GM19468 (cell line): ENCODE data around the gene LLPH.

ENCODE experiments used
- ATAC-seq: cut with Tn5 transposase; IDR thresholded peaks from one replicate; pipeline ENCODE4 v1.9.1; 2021; ENCODE audit warnings: mild to moderate bottlenecking, moderate library complexity, moderate number of reproducible peaks; ENCODE audit not compliant: unreplicated experiment; ENCODE audit errors: extremely low read depth

LLPH gene

DNA sequence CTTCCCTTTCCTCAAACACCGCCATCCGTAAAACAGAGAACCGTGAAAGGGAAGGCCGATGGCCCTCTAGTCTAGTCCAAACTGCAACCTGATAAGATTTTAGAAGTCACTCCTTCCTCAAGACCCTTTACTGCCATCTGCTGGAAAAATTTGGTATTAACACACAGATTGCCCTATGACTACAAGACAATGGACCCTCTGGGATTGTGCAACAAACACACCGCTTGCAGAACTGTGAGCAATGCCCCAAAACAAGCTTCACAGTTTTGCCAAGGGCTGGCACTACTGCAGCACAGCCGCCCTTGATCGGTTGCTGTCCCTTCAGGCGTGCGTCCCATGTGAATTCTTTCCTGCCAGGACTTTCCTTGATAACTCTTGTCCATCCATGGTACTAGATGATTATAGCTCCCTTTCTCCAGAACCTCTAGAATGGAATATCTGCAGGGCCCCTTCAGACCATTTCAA is 23.1 kb downstream of the LLPH start:
- peak; percentile 92 for ATAC-seq

- ATAC-seq, result no peak
Measured at GRCh38 chr12:66103016-66103913, 27.3 kb downstream of the LLPH start.

DNA sequence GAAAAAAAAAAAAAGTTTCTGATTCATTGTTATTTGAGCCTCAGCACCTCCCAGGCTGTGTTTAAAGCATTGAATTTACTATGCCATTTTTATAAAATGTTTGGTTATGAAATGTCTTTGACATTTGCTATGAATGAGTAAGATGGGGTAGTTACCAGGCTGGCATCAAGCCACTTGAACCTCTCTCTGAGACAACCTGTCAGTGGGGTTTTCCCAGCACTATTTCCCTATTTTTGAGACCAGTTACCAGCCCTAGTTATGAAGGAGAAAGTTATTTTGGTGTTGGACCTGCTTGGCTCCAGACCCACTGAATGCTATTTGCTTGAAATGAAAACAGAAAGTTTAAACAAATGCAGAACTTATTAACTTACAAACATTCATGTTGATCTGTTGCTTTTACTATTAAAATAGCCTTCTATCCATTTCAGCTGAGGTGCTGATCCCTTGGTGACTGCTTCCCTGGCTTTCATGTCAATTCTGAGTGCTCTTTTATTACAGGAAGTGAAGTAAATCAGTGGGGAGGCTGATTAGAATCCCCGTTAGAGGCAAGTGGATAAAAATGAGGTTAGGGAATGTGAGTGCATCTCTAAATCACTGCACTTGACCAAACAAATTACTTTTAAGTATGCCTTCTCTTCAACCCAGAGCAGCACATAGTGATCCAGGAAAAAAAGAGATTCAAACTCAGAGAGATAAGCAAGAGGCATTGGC is 37.8 kb downstream of the LLPH start:
- no peak for ATAC-seq

GRCh38 chr12:66090157-66090556 is 40.4 kb downstream of the LLPH start:
- ATAC-seq, result no peak

DNA sequence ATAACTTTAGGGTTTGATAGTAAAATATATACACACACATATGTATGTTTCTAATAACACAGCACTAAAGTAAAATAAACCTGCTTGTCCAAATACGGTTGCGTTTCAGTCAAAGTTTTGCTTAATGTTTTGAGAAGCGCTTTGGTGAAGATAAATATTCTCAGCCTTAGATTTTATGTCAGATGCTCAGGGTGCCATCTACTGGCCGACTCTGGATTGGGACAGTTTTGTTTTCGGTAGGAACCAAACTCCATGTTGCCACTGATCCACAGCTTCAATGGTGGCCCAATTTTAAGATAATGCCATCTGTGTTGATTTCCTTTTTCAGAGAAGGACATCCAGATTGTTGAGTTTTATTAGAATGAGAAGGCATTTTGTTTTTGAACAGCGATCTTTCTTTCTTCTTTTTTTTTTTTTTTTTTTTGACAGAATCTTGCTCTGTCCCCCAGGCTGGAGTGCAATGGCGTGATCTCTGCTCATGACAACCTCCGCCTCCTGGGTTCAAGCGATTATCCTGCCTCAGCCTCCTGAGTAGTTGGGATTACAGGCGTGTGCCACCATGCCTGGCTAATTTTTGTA is 43.1 kb downstream of the LLPH start:
- ATAC-seq, result peak; percentile 33

DNA sequence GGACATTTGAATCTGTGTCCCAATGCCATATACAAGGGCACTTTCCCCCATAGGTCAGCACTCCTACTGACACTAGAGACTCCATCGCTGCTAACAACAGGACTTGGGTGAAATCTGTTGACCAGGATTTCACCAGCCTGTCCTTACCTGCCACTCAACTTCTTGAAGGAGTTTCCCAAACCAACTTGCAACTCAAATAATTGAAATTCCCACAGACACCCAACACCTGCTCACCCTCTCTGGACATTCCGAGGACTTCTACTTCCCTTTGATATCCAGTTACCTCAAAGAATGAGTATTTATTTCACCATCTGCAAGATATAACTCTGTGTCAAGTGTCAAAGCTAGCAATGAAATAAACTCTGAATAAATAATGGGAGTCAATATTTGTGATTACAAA is 44.6 kb downstream of the LLPH start:
- no peak for ATAC-seq

DNA sequence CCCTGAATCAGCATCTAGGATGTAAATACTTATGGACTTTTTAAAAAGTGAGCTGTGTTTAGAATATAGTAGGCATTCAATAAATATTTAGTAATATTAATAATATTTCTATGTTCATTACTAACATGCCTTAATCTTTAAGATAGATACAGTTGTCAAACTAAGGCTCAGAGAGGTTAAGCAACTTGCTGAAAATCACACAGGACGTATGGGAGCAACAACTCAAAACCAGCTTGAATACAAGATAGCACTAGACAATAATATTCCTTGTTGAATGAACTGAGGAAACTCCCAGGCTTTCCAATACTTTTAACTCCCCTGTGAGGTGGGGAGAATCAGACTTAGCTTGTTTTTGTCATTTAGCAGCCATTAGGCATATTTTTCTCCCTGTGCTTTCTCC is 45.3 kb downstream of the LLPH start:
- no peak for ATAC-seq

DNA sequence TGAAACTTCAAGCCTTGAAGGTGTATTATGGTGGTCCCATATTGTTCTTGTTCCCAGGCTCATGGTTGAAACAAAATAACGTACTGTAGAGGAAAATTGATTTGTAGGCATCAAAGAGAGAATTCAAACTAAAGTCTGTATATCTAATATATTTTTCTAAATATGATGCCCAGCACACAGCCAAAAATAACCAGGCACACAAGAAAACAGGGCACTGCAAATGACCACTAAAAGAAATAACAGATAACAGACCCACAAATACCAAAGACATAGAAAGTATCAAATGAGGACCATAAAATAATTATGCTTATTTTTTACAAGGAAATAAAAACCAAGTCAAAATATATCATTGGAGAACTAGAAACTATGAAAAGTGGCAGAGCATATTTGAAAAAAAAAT is 46.8 kb downstream of the LLPH start:
- ATAC-seq, result no peak

- no peak for ATAC-seq
Measured at GRCh38 chr12:66082744-66083143, 47.8 kb downstream of the LLPH start.

- ATAC-seq, result no peak
Measured at GRCh38 chr12:66080791-66081190, 49.8 kb downstream of the LLPH start.

DNA sequence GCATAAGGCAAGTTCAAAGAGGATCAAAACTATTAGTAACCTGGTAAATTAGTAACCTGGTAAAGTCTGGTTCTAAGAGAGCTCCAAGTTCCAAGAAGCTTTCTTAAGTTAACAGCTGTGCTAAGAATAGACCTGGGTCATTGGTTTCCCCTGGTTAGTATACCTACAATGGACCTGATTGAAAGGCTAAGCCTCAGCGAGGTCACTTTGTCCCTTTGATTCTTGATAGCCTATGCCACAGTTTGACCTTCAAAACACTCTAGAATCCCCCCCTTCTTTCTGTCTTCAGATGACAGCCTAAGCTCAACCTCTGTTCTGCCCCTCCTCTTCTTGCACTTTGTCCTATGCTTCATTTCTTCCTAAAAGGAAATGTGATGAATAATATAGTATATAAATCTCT is 53.0 kb downstream of the LLPH start:
- no peak for ATAC-seq

- ATAC-seq, result no peak
Measured at GRCh38 chr12:66074561-66074960, 56.0 kb downstream of the LLPH start.

GRCh38 chr12:66072566-66072965 is 58.0 kb downstream of the LLPH start:
- ATAC-seq, result no peak

DNA sequence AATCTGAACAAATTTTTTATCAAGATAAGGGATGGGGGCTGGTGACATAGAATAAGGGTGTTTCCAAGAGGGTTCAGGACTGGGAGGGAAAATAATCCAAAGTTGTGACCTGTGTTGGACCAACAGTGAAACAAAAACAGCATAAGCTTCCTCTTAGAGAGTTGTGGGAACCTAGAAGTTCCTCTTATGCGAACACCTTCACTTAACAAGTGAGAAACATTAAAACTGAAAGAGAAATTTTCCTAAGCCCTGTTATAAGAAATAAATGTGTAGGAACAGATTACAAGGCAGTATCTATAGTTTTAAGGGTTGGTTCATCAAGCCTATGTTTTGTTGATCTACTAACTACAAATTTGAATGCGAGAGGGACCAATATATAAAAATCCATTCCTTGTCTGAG is 58.4 kb downstream of the LLPH start:
- ATAC-seq, result no peak

DNA sequence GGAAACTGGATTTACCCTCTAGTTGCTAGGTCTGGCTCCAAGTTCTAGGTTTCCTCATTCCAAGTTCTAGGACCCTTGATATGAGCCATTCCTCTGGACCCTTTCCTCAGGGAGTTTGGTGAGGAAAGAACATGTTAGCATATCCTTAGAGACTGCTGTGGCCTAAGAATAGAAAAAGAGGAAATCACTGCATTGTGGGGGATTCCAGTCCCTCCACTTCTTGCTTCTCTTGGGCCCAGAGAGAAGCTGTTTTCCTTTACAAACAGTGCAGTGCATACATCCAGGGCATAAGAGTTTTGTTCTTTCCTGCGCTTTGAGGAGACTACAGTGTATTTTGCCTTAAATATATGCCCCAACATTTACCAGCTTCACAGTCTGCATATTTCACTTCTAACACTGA is 59.0 kb downstream of the LLPH start:
- ATAC-seq, result no peak

DNA sequence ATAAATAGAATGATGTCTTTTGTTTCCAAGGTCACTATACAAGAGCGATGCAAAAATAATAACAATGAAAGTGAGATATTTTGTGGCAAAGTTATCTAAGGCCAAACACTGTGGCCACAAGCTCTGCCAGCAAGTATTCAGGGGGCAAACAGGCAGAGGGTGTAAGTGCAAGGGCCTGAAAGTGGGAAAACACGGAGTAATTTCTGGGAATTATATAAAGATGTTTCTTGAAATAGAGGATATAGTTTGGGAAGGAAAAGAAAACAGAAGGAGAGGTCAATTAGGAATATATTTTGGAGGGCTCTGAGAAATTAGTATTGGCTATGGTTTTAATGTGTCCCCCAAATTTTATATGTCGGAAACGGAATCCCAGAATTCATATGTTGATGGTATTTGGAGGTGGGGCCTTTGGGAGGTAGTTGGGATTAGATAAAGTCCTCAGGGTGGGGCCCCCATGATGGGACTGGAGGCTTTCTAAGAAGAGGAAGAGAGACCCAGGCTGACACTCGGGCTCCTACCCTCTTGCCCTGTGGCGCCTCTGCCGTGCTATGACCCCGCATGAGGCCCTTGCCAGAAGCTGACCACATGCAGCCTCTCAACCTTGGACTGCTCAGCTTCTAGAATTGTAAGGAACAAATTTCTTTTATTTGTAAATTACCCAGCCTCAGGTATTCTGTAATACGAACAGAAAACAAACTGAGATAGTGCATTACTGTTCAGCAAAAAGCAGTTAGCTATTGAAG is 60.0 kb downstream of the LLPH start:
- no peak for ATAC-seq

DNA sequence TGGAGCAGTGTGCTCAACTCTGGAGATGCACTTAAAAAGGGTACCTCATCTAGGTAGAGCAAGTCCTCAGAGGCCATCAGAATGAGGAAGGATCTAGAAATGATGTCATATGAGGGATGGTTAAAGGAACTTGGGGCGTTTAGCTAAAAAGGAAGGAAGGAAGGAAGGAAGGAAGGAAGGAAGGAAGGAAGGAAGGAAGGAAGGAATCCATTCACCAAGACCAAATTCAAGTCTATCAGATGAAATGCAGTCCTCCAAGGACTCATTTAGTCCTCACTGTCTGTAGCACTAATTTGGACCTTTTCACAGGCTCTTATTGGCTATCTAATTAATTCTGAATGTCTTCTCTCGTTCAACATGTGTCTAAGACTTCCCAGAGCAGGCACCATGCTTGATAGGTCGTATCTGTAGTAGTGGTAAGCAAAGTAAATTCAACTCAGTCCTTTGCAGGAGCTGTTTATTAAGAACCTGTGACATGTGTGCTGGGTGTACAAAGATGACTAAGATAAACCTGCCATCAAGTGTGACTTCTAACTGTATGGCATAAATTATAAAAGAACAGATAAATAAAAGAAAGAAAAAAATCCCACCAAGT is 63.5 kb downstream of the LLPH start:
- ATAC-seq, result no peak
